ENCODE data around the gene SORCS1. TPM values are rescaled to one million over a fixed set of nuclear protein-coding genes. Genes with fewer than 3 reads are reported as not detected.

Gene SORCS1
- total and polyA plus RNA-seq, 2 of the 8 experiments (the other 6 are each of a cell fraction or from before 2014, with no cell fraction given): 4.1 to 4.6 TPM

- TF ChIP-seq, protein P1, sequence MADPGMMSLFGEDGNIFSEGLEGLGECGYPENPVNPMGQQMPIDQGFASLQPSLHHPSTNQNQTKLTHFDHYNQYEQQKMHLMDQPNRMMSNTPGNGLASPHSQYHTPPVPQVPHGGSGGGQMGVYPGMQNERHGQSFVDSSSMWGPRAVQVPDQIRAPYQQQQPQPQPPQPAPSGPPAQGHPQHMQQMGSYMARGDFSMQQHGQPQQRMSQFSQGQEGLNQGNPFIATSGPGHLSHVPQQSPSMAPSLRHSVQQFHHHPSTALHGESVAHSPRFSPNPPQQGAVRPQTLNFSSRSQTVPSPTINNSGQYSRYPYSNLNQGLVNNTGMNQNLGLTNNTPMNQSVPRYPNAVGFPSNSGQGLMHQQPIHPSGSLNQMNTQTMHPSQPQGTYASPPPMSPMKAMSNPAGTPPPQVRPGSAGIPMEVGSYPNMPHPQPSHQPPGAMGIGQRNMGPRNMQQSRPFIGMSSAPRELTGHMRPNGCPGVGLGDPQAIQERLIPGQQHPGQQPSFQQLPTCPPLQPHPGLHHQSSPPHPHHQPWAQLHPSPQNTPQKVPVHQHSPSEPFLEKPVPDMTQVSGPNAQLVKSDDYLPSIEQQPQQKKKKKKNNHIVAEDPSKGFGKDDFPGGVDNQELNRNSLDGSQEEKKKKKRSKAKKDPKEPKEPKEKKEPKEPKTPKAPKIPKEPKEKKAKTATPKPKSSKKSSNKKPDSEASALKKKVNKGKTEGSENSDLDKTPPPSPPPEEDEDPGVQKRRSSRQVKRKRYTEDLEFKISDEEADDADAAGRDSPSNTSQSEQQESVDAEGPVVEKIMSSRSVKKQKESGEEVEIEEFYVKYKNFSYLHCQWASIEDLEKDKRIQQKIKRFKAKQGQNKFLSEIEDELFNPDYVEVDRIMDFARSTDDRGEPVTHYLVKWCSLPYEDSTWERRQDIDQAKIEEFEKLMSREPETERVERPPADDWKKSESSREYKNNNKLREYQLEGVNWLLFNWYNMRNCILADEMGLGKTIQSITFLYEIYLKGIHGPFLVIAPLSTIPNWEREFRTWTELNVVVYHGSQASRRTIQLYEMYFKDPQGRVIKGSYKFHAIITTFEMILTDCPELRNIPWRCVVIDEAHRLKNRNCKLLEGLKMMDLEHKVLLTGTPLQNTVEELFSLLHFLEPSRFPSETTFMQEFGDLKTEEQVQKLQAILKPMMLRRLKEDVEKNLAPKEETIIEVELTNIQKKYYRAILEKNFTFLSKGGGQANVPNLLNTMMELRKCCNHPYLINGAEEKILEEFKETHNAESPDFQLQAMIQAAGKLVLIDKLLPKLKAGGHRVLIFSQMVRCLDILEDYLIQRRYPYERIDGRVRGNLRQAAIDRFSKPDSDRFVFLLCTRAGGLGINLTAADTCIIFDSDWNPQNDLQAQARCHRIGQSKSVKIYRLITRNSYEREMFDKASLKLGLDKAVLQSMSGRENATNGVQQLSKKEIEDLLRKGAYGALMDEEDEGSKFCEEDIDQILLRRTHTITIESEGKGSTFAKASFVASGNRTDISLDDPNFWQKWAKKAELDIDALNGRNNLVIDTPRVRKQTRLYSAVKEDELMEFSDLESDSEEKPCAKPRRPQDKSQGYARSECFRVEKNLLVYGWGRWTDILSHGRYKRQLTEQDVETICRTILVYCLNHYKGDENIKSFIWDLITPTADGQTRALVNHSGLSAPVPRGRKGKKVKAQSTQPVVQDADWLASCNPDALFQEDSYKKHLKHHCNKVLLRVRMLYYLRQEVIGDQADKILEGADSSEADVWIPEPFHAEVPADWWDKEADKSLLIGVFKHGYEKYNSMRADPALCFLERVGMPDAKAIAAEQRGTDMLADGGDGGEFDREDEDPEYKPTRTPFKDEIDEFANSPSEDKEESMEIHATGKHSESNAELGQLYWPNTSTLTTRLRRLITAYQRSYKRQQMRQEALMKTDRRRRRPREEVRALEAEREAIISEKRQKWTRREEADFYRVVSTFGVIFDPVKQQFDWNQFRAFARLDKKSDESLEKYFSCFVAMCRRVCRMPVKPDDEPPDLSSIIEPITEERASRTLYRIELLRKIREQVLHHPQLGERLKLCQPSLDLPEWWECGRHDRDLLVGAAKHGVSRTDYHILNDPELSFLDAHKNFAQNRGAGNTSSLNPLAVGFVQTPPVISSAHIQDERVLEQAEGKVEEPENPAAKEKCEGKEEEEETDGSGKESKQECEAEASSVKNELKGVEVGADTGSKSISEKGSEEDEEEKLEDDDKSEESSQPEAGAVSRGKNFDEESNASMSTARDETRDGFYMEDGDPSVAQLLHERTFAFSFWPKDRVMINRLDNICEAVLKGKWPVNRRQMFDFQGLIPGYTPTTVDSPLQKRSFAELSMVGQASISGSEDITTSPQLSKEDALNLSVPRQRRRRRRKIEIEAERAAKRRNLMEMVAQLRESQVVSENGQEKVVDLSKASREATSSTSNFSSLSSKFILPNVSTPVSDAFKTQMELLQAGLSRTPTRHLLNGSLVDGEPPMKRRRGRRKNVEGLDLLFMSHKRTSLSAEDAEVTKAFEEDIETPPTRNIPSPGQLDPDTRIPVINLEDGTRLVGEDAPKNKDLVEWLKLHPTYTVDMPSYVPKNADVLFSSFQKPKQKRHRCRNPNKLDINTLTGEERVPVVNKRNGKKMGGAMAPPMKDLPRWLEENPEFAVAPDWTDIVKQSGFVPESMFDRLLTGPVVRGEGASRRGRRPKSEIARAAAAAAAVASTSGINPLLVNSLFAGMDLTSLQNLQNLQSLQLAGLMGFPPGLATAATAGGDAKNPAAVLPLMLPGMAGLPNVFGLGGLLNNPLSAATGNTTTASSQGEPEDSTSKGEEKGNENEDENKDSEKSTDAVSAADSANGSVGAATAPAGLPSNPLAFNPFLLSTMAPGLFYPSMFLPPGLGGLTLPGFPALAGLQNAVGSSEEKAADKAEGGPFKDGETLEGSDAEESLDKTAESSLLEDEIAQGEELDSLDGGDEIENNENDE (IDR thresholded peaks at IDR 0.05; ENCODE audit: insufficient replicate concordance, low read length): no peak
- no peak for TF ChIP-seq EGR1 (IDR thresholded peaks at IDR 0.05; ENCODE audit: borderline replicate concordance, low read depth, low read length)
- no peak for TF ChIP-seq ATF3 (IDR thresholded peaks at IDR 0.05; ENCODE audit: insufficient read depth, low read depth, low read length)
- no peak for TF ChIP-seq TAF1 (IDR thresholded peaks at IDR 0.05; ENCODE audit: low read depth, low read length)
- TF ChIP-seq PHF8 (conservative IDR thresholded peaks at IDR 0.05; ENCODE audit: low read depth, low read length): no peak
- TF ChIP-seq RBBP5 (IDR thresholded peaks at IDR 0.05; ENCODE audit: borderline replicate concordance, low read depth, low read length): no peak
- no peak for TF ChIP-seq EZH2 (IDR thresholded peaks at IDR 0.05; ENCODE audit: low read depth, low read length, severe bottlenecking)
- TF ChIP-seq TCF12 (IDR thresholded peaks at IDR 0.05; ENCODE audit: low read depth, low read length): no peak
- no peak for TF ChIP-seq RFX5 (IDR thresholded peaks at IDR 0.05; ENCODE audit: borderline replicate concordance, low read depth, low read length)
- TF ChIP-seq FOSL1 (IDR thresholded peaks at IDR 0.05; ENCODE audit: insufficient read depth, low read depth, low read length): no peak
Measured at GRCh38 chr10:106997721-106998120, 166.8 kb downstream of the SORCS1 start (continued).
